Testis (tissue), 3 donors: ENCODE results near the gene FNIP1. TPM values are rescaled to one million over a fixed set of nuclear protein-coding genes. Genes with fewer than 3 reads are reported as not detected.
"Not testable (repeated sequence)": the region's sequence is repeated elsewhere in the genome, so short reads cannot be mapped to it uniquely, and the experiment has no call there.

Experiments
- DNase-seq: peaks from one replicate; pipeline ENCODE4 v3.0.0-alpha.2; 2019
- H3K27ac ChIP-seq, 2 donors: fragments of 200-600 bp; sonication (generic); one replicate each; pipeline ENCODE4 v1.5.1; 2019
- H3K27me3 ChIP-seq: fragments of 200-600 bp; sonication (generic); one replicate; pipeline ENCODE4 v1.5.1; 2019
- H3K36me3 ChIP-seq: fragments of 200-600 bp; sonication (generic); one replicate; pipeline ENCODE4 v1.5.1; 2017; ENCODE audit warnings: low read depth; ENCODE audit errors: missing control alignments
- H3K4me1 ChIP-seq: fragments of 200-600 bp; sonication (generic); one replicate; pipeline ENCODE4 v1.5.1; 2019
- H3K4me3 ChIP-seq, 2 donors: fragments of 200-600 bp; sonication (generic); one replicate each; pipeline ENCODE4 v1.5.1; 2017 to 2019
- H3K9me3 ChIP-seq: fragments of 200-600 bp; sonication (generic); one replicate; pipeline ENCODE4 v1.5.1; 2017
- POLR2A ChIP-seq: fragments of 450-650 bp; IDR thresholded peaks from one replicate; pipeline ENCODE4 v1.6.1; 2017; ENCODE audit warnings: antibody characterized with exemption, mild to moderate bottlenecking, moderate library complexity
- WGBS, 2 donors: methylation state at CpG; one replicate each; pipeline ENCODE4 v1.1.5; 2018; 5-methylcytosine and 5-hydroxymethylcytosine counted together
- intact Hi-C: fragments of 100-400 bp; cut with DNase I; formaldehyde crosslinking; loops from one replicate; pipeline ENCODE4 v1.15.1; 2023; ENCODE audit warnings: low total_unique reads
- polyA plus RNA-seq: library from polyadenylated mRNA; stranded (reverse); fragments of 350-450 nt; fragmentation: Illumina TruSeq; extraction: RNeasy Lipid Tissue Mini Kit (QIAGEN cat#74804); gene quantifications from one replicate; pipeline ENCODE4 v1.2.3, GENCODE V29; 2014; ENCODE audit warnings: low read depth, low replicate concordance; ENCODE audit not compliant: insufficient read depth
- total RNA-seq, 2 donors: library from RNA; depleted of rRNA; stranded (reverse); fragments of >200 nt; gene quantifications; one replicate each; pipeline ENCODE4 v1.2.3, GENCODE V29; 2016
- TF ChIP-seq, protein P1 (sequence below), 3 experiments: fragments of 450-650 bp in 2 of 3; fragments of 200-600 bp in 1 of 3; sonication (generic) in 1 of 3; IDR thresholded peaks; one replicate each; pipeline ENCODE4 v1.5.1; 2016 to 2019; ENCODE audit warnings: antibody characterized with exemption in 3 of 3, mild to moderate bottlenecking in 2 of 3, moderate library complexity in 1 of 3

FNIP1 gene
- total and polyA plus RNA-seq, 3 donors from 2014 or later, result 29.2 to 61.3 (median 60.1) TPM

DNA sequence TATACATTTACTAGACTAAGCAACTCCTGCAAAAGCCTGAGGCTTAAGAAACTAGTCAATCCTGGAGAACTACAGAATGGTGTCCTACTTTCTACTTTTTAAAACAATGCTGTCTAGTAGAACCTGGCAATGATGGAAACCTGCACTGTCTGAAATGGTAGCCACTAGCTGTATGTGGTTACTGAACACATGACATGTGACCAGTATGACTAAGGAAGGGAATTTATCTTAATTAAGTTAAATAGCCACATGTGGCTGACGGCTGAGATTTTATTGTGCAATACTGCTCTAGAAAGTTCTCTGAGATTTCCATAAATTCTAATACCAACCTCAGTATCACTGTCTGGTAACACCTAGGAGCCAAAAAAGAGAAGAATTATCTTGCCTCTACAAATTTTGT, 116.9 kb downstream of the FNIP1 start:
- Histone ChIP-seq H3K27me3 (no peaks in the 10 kb centered on the region), H3K36me3 (no peaks in the 10 kb centered on the region), H3K4me1 (no peaks in the 10 kb centered on the region), H3K9me3 (no peaks in the 10 kb centered on the region), H3K4me3 (no peak overlapping the region), H3K27ac (no peak overlapping the region)
- 78 to 79% methylated on average over 1 of the region's 1 CpG for WGBS, 2 donors
- TF ChIP-seq, protein P1, sequence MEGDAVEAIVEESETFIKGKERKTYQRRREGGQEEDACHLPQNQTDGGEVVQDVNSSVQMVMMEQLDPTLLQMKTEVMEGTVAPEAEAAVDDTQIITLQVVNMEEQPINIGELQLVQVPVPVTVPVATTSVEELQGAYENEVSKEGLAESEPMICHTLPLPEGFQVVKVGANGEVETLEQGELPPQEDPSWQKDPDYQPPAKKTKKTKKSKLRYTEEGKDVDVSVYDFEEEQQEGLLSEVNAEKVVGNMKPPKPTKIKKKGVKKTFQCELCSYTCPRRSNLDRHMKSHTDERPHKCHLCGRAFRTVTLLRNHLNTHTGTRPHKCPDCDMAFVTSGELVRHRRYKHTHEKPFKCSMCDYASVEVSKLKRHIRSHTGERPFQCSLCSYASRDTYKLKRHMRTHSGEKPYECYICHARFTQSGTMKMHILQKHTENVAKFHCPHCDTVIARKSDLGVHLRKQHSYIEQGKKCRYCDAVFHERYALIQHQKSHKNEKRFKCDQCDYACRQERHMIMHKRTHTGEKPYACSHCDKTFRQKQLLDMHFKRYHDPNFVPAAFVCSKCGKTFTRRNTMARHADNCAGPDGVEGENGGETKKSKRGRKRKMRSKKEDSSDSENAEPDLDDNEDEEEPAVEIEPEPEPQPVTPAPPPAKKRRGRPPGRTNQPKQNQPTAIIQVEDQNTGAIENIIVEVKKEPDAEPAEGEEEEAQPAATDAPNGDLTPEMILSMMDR (IDR thresholded peaks at IDR 0.05), result no peak
- TF ChIP-seq POLR2A, result no peak
- intact Hi-C loops, result no loop called here
- no peak for DNase-seq

DNA sequence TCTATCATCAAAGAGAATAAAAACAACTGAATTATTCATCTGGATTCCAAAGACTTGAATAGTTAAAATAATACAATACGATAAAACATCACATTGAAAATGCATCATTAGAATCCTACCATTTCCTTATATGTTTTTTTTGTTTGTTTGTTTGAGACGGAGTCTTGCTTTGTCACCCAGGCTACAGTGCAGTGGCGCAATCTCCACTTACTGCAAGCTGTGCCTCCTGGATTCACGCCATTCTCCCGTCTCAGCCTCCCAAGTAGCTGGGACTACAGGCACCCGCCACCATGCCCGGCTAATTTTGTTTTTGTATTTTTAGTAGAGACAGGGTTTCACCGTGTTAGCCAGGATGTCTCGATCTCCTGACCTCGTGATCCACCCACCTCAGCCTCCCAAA, 118.5 kb downstream of the FNIP1 start:
- H3K27ac ChIP-seq, intact Hi-C loops, H3K36me3 ChIP-seq, H3K4me1 ChIP-seq, H3K4me3 ChIP-seq, DNase-seq, H3K27me3 ChIP-seq, H3K9me3 ChIP-seq: not testable (repeated sequence)
- WGBS, 2 donors, result 96 to 98% methylated on average over 10 of the region's 10 CpGs

DNA sequence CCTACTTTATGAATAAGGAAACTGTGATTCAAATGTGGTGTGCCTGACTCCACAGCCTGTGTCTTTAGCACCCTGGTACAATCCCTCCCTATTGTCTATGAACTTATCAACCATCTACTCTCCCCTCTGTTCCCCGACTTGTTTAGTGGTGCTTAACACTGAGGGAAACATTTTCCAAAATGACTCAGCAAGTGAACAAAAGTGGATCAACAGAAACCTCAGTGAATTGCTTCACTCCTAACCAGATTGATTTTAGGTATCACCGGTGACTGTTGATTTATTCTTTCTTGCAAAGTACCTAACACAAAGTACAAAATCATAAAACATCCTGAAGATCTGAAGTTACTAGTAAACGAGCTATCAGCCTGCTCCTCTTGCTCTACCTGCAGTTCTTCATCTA, 119.7 kb downstream of the FNIP1 start:
- no peaks in the 10 kb centered on the region for H3K36me3 ChIP-seq
- H3K4me1 ChIP-seq, result peaks cover 10% of the 10 kb centered on the region
- no peak overlapping the region for H3K27ac ChIP-seq
- H3K9me3 ChIP-seq, result no peaks in the 10 kb centered on the region
- no peak for TF ChIP-seq POLR2A
- TF ChIP-seq, protein P1 (IDR thresholded peaks at IDR 0.05), result no peak
- no peaks in the 10 kb centered on the region for H3K27me3 ChIP-seq
- H3K4me3 ChIP-seq, result no peak overlapping the region
- intact Hi-C loops, result no loop called here
- DNase-seq, result no peak
- 83 to 89% methylated on average over 3 of the region's 3 CpGs for WGBS, 2 donors

DNA sequence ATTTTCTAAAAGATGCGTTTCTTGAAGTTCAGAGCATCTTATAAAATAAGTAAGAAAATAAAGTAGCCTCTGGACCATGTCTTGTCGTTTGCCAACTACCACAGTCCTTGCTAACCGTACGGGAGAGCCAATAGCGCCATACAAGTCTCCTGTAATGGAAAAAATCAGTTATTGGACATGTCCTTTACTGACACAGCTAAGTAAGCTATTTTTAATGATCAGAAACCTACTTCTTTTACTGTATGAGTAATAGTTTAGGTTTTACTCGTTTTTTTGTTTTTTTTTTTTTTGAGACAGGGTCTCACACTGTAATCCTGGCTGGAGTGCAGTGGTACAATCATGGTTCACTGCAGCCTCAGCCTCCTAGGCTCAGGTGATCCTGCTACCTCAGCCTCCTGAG, 124.0 kb downstream of the FNIP1 start:
- TF ChIP-seq, protein P1 (IDR thresholded peaks at IDR 0.05), result no peak
- TF ChIP-seq POLR2A, result no peak
- H3K36me3 ChIP-seq, result no peaks in the 10 kb centered on the region
- peak overlapping the region; percentile 56 to 76 for H3K27ac ChIP-seq
- no peak overlapping the region for H3K4me3 ChIP-seq
- no peaks in the 10 kb centered on the region for H3K27me3 ChIP-seq
- H3K9me3 ChIP-seq, result no peaks in the 10 kb centered on the region
- intact Hi-C loops, result no loop called here
- no peak for DNase-seq
- WGBS, 2 donors, result 58 to 73% methylated on average over 6 of the region's 6 CpGs
- peaks cover 21% of the 10 kb centered on the region for H3K4me1 ChIP-seq

DNA sequence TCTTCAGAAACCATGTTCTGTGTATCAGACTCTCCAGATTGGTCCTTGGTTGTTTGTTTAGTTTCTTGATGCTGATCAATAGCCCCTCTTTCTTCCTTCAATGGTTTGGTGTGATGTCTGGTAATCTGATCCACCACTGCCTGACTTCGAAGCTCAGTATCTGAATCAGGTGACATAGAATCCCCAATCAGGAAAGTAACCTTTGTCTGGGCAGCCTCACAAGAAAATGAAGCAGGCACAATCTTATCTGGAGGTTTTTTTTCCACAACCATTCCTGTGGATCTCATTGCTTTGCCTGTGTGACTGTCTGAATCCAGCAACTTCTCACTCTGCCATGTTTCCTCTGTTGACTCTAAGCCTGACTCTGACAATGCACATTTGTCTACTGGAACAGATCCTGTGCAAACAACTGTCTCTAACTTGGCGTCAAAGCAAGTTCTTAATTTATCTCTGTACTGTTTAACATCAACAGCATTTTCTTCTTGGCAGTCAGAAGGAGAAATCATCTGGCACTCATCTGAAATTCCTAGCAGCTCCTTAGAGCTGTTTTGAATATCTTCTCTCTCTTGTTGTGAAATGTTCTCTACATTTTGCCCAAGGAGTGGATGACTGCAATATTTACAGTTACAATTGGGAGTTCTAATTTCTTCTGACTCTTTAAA, 124.7 kb downstream of the FNIP1 start:
- DNase-seq, result peak; percentile 38
- H3K4me1 ChIP-seq, result peaks cover 21% of the 10 kb centered on the region
- no peak overlapping the region for H3K4me3 ChIP-seq
- peak overlapping the region; percentile 56 to 76 for H3K27ac ChIP-seq
- 22 to 29% methylated on average over 2 of the region's 2 CpGs for WGBS, 2 donors
- H3K36me3 ChIP-seq, result no peaks in the 10 kb centered on the region
- H3K9me3 ChIP-seq, result no peaks in the 10 kb centered on the region
- TF ChIP-seq, protein P1 (IDR thresholded peaks at IDR 0.05), result no peak
- TF ChIP-seq POLR2A, result no peak
- intact Hi-C loops, result no loop called here
- H3K27me3 ChIP-seq, result no peaks in the 10 kb centered on the region
